Measurements from ENCODE around the gene PREX1. TPM values are rescaled to one million over a fixed set of nuclear protein-coding genes. Genes with fewer than 3 reads are reported as not detected.
"Not testable (repeated sequence)": the region's sequence is repeated elsewhere in the genome, so short reads cannot be mapped to it uniquely, and the experiment has no call there.

PREX1 gene
- total and polyA plus RNA-seq, 2 donors from 2014 or later, result 8.5 to 38.2 TPM

GRCh38 chr20:48812600-48813445, 15.0 kb downstream of the PREX1 start:
- Histone ChIP-seq H3K27ac (ENCODE audit: low read depth in 2 of 2, low read length in 2 of 2) (no peak overlapping the region), H3K9ac (ENCODE audit: low read length in 3 of 3) (no peak overlapping the region), H3K4me3 (ENCODE audit: low read length in 3 of 3) (no peak overlapping the region), H3K36me3 (ENCODE audit: control insufficient read depth in 2 of 3, insufficient read depth in 3 of 3, low read length in 3 of 3) (no peaks in the 10 kb centered on the region), H3K9me3 (ENCODE audit: control insufficient read depth in 2 of 3, insufficient read depth in 1 of 3, low read length in 3 of 3) (no peaks in the 10 kb centered on the region), H3K27me3 (ENCODE audit: control insufficient read depth, insufficient read depth, low read length) (no peaks in the 10 kb centered on the region), H3K4me1 (ENCODE audit: control insufficient read depth in 2 of 3, insufficient read depth in 2 of 3, low read depth in 1 of 3, low read length in 3 of 3) (peaks cover 0 to 4% (median 0%) of the 10 kb centered on the region in 3 donors)
- TF ChIP-seq CTCF (IDR thresholded peaks at IDR 0.05; ENCODE audit: borderline replicate concordance, extremely low read depth, insufficient read depth), result no peak
- no peak for DNase-seq
- FAIRE-seq, result no peak
- intact Hi-C loops (cut with DNase I), result no loop called here

DNA sequence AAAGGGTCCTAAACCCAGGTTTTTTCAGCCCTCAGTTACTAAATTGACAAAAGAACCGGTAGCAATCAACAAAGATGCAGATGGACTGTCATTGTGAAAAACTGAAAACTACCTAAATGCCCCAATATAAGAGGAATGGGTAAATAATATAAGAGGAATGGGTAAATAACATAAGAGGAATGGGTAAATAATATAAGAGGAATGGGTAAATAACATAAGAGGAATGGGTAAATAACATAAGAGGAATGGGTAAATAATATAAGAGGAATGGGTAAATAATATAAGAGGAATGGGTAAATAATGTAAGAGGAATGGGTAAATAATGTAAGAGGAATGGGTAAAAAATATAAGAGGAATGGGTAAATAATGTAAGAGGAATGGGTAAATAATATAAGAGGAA, 15.7 kb downstream of the PREX1 start:
- FAIRE-seq; H3K4me3 ChIP-seq (ENCODE audit: low read length in 3 of 3); H3K27me3 ChIP-seq (ENCODE audit: control insufficient read depth, insufficient read depth, low read length); H3K9me3 ChIP-seq (ENCODE audit: control insufficient read depth in 2 of 3, insufficient read depth in 1 of 3, low read length in 3 of 3); H3K4me1 ChIP-seq (ENCODE audit: control insufficient read depth in 2 of 3, insufficient read depth in 2 of 3, low read depth in 1 of 3, low read length in 3 of 3); DNase-seq; intact Hi-C loops (cut with DNase I); H3K36me3 ChIP-seq (ENCODE audit: control insufficient read depth in 2 of 3, insufficient read depth in 3 of 3, low read length in 3 of 3); H3K9ac ChIP-seq (ENCODE audit: low read length in 3 of 3); H3K27ac ChIP-seq (ENCODE audit: low read depth in 2 of 2, low read length in 2 of 2): not testable (repeated sequence)

DNA sequence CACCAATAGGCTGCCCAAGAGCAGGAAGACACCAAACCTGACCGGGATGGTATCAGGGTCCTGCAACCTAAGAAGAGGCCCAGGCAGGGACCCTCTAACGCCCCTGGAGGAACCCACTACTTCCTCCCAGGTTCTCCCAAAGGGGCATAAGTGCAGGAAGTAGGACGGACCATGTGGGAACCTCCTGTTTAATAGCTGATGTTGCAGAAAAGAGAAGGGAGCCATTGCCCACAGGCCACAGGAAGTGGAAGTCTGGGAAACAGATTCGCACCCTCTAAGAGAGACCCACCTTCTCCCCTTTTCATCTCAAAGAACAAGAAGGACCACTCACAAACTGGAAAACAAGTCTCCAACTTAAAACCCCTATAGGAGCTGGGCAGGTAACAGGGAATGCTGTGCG, 18.1 kb downstream of the PREX1 start:
- Histone ChIP-seq H3K4me3 (ENCODE audit: low read length in 3 of 3) (no peak overlapping the region), H3K9me3 (ENCODE audit: control insufficient read depth in 2 of 3, insufficient read depth in 1 of 3, low read length in 3 of 3) (no peaks in the 10 kb centered on the region), H3K4me1 (ENCODE audit: control insufficient read depth in 2 of 3, insufficient read depth in 2 of 3, low read depth in 1 of 3, low read length in 3 of 3) (peaks cover 0 to 5% (median 0%) of the 10 kb centered on the region in 3 donors), H3K27me3 (ENCODE audit: control insufficient read depth, insufficient read depth, low read length) (no peaks in the 10 kb centered on the region), H3K9ac (ENCODE audit: low read length in 3 of 3) (no peak overlapping the region), H3K36me3 (ENCODE audit: control insufficient read depth in 2 of 3, insufficient read depth in 3 of 3, low read length in 3 of 3) (no peaks in the 10 kb centered on the region), H3K27ac (ENCODE audit: low read depth in 2 of 2, low read length in 2 of 2) (no peak overlapping the region)
- DNase-seq (no peak), FAIRE-seq (no peak)
- intact Hi-C loops (cut with DNase I), result no loop called here
- no peak for TF ChIP-seq CTCF (IDR thresholded peaks at IDR 0.05; ENCODE audit: borderline replicate concordance, extremely low read depth, insufficient read depth)

DNA sequence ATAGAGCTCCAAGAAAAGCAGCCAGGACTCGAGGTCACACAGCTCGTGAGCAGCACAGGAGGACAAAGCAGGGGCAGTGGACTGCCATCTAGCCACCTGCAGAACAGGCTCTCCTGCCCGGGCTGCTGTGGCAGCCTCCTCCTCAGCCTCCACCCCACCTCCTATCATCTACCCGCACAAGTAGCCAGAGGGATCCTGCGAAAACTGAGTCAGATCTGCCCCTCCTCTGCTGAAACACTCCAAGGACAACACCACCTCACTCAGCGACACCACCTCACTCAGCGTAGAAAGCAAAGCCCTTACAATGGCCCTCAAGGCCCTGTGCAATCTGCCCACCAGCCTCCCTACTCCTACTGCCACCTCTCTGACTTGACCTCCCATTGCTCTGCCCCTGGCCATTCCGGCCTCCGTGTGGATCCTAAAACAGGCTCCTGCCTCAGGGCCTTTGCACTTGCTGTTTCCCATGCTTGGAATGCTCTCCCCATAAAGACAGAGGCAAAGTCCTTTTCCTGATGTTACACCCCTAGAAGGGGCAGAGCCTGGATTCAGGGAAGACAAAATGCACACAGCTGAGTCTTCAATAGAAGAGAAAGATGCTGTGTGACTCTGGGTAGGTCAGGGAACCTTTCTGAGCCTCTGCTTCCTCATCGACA, 19.3 kb downstream of the PREX1 start:
- intact Hi-C loops (cut with DNase I), result no loop called here
- no peak overlapping the region for H3K9ac ChIP-seq (ENCODE audit: low read length in 3 of 3)
- FAIRE-seq (no peak), DNase-seq (no peak)
- H3K27me3 ChIP-seq (ENCODE audit: control insufficient read depth, insufficient read depth, low read length), result no peaks in the 10 kb centered on the region
- peaks cover 0 to 5% (median 0%) of the 10 kb centered on the region in 3 donors for H3K4me1 ChIP-seq (ENCODE audit: control insufficient read depth in 2 of 3, insufficient read depth in 2 of 3, low read depth in 1 of 3, low read length in 3 of 3)
- no peaks in the 10 kb centered on the region for H3K36me3 ChIP-seq (ENCODE audit: control insufficient read depth in 2 of 3, insufficient read depth in 3 of 3, low read length in 3 of 3)
- TF ChIP-seq CTCF (IDR thresholded peaks at IDR 0.05; ENCODE audit: borderline replicate concordance, extremely low read depth, insufficient read depth), result no peak
- no peak overlapping the region for H3K4me3 ChIP-seq (ENCODE audit: low read length in 3 of 3)
- peak overlapping the region in 1 of 2 donors; percentile 23 for H3K27ac ChIP-seq (ENCODE audit: low read depth in 2 of 2, low read length in 2 of 2)
- no peaks in the 10 kb centered on the region for H3K9me3 ChIP-seq (ENCODE audit: control insufficient read depth in 2 of 3, insufficient read depth in 1 of 3, low read length in 3 of 3)

Measured in kidney (tissue), 14 donors.